ENCODE data around the gene NABP1.
A peak's percentile ranks its signal among the peaks of the same experiment; 100 is the strongest.

NABP1 gene

DNA sequence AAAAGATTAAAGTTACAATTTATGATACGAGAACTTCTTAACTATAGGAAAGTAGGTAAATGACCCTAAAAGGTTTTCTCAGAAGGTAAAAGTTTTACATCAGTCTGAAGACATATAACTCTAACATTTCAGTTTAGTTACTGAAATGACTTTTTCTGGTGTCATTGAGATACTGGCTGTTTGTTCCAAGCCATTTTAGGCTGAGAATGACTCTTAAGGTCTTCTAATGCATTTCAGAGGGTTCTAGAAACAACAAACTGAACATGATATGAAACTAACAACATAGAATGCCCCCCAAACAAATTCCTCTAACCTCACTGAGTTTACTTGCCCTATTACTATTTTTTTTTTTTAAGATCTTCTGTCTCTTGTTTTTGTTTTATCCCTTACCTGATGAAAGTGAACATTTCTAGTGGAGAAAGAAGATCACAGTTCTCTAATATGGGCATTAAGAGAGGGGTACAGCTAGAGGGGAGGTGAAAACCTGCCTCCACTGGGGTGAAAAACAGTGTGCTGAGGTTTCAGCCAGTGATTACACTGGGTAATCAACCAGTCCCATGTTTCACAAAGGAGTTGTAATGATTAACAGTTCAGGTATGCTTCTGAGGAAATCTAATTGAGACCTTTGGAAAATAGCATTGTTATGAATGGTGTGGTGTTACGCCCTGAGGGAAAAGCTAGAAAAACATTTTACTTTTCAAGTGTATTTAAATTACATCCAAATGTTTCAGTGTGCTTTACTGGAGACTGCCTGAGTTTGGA is 11.2 kb downstream of the NABP1 start:
- Histone ChIP-seq H3K27ac (no peak overlapping the region), H3K27me3 (ENCODE audit: insufficient read depth, low read depth, severe bottlenecking) (no peaks in the 10 kb centered on the region), H3K4me3 (ENCODE audit: low read depth, low read length) (no peak overlapping the region), H3K36me3 (peaks cover 6% of the 10 kb centered on the region), H3K9me3 (ENCODE audit: severe bottlenecking) (no peaks in the 10 kb centered on the region)
- TF ChIP-seq, protein P1, sequence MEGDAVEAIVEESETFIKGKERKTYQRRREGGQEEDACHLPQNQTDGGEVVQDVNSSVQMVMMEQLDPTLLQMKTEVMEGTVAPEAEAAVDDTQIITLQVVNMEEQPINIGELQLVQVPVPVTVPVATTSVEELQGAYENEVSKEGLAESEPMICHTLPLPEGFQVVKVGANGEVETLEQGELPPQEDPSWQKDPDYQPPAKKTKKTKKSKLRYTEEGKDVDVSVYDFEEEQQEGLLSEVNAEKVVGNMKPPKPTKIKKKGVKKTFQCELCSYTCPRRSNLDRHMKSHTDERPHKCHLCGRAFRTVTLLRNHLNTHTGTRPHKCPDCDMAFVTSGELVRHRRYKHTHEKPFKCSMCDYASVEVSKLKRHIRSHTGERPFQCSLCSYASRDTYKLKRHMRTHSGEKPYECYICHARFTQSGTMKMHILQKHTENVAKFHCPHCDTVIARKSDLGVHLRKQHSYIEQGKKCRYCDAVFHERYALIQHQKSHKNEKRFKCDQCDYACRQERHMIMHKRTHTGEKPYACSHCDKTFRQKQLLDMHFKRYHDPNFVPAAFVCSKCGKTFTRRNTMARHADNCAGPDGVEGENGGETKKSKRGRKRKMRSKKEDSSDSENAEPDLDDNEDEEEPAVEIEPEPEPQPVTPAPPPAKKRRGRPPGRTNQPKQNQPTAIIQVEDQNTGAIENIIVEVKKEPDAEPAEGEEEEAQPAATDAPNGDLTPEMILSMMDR (IDR thresholded peaks at IDR 0.05; ENCODE audit: low read depth, low read length), result no peak
- DNase-seq, result no peak

DNA sequence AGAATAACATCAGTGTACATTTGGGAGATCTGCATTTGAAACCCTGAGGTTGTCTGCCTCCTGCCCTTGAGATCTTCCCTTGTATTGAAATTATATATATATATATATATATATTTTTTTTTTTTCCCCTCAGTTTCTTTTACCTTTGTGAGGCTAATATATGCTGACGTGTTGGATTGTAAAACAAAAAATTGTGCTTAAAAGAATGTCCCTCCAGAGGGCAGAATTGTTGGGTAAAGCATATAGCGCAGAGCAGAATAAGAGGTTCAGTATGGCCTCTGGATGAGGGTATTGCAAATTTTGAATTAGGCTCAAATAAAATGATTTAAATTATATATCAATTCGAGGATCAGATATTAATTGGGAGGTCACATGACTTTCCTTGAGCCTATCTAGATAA is 12.4 kb downstream of the NABP1 start:
- no peak overlapping the region for H3K4me3 ChIP-seq (ENCODE audit: low read depth, low read length)
- H3K27me3 ChIP-seq (ENCODE audit: insufficient read depth, low read depth, severe bottlenecking), result no peaks in the 10 kb centered on the region
- H3K27ac ChIP-seq, result no peak overlapping the region
- no peak for DNase-seq
- TF ChIP-seq, protein P1 (IDR thresholded peaks at IDR 0.05; ENCODE audit: low read depth, low read length), result no peak
- no peaks in the 10 kb centered on the region for H3K9me3 ChIP-seq (ENCODE audit: severe bottlenecking)
- peaks cover 3% of the 10 kb centered on the region; the same call in 1 of the 2 replicates for H3K36me3 ChIP-seq

DNA sequence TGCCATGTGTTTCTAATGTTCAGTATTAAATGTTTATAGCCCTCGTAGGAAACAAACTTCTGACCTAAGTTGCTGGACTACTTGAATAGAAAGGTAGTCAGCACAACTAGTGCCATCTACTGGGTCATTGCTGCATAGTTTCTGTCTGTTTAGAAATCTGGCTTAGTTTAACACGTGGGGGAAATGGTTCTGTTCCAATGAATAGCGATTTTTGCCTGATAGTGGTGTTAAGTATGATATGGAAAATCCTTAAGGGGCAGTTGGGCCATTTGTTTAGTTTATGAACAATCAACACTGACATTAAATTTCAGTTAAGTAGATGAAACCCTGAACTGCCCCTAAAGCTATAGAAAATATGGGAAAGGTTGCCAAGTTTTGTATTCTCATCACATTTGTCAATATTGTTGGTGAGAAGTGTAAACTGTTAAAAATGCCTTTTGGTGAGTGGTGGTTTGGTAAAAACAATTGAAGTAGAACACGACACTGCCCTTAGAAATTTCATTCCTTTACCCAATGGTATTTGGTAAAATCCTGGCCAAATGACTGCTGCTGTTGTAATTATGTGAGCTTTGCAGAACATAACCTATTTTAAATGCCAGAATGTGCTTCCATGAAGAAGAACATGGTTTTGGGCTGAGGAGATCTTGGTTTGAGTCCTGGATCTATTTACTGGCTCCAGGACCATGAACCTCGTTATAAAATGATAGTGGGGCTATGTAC is 13.2 kb downstream of the NABP1 start:
- Histone ChIP-seq H3K9me3 (ENCODE audit: severe bottlenecking) (no peaks in the 10 kb centered on the region), H3K36me3 (peaks cover 3% of the 10 kb centered on the region; the same call in 1 of the 2 replicates)
- DNase-seq, result peak; percentile 28

DNA sequence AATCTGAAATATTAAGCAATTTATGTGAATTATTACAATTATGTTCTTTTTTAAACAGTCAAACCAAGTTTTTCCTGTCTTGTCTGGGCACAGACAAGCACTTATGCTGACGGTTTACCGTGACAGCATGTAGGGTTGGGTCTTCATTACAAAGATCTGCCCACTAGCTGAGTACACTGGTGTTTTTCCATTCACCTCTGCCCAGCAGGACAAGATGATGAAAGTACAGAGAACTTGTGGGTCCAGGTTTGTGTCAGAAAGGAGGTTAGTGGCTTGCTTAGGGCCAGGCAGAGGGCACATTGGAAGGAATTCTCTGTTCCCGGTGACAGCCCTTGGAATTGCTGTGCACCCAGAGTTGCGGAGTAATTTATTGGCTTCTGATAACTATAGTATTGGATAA is 14.0 kb downstream of the NABP1 start:
- Histone ChIP-seq H3K27ac (no peak overlapping the region), H3K4me3 (ENCODE audit: low read depth, low read length) (no peak overlapping the region), H3K9me3 (ENCODE audit: severe bottlenecking) (no peaks in the 10 kb centered on the region), H3K36me3 (no peaks in the 10 kb centered on the region), H3K27me3 (ENCODE audit: insufficient read depth, low read depth, severe bottlenecking) (no peaks in the 10 kb centered on the region)
- TF ChIP-seq, protein P1 (IDR thresholded peaks at IDR 0.05; ENCODE audit: low read depth, low read length), result no peak
- no peak for DNase-seq

More for the DNA sequence above, 13.2 kb downstream of the NABP1 start:
- no peak overlapping the region for H3K4me3 ChIP-seq (ENCODE audit: low read depth, low read length)
- H3K27me3 ChIP-seq (ENCODE audit: insufficient read depth, low read depth, severe bottlenecking), result no peaks in the 10 kb centered on the region
- H3K27ac ChIP-seq, result no peak overlapping the region
- TF ChIP-seq, protein P1 (IDR thresholded peaks at IDR 0.05; ENCODE audit: low read depth, low read length), result peak; percentile 70

DNA sequence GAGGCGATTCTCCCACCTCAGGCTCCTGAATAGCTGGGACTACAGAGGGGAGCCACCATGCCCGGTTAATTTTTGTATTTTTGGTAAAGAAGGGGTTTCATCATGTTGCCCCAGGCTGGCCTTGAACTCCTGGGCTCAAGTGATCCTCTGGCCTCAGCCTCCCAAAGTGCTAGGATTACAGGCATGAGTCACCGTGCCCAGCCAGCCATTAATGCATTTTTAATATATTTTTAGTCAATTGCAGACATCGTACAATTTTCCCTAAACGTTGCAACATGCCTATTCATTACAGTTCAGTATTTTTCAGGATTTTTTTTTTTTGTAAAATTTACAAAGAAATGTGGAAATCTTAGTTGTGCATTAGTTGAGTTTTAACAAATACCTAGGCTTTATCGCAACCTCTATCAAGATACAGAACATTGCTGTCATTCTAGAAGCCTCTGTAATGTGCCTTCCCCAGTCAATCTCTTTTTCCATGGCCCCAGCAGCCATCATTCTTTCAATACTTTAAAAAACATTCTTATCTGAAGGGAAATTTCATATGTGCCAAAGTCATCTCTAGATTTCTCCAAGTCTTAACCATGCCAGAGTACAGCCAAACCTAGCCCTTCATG is 14.7 kb downstream of the NABP1 start:
- H3K27me3 ChIP-seq (ENCODE audit: insufficient read depth, low read depth, severe bottlenecking), result no peaks in the 10 kb centered on the region
- no peak overlapping the region for H3K27ac ChIP-seq
- no peak overlapping the region for H3K4me3 ChIP-seq (ENCODE audit: low read depth, low read length)
- no peaks in the 10 kb centered on the region for H3K36me3 ChIP-seq
- TF ChIP-seq, protein P1 (IDR thresholded peaks at IDR 0.05; ENCODE audit: low read depth, low read length), result no peak
- no peaks in the 10 kb centered on the region for H3K9me3 ChIP-seq (ENCODE audit: severe bottlenecking)
- DNase-seq, result no peak
